ENCODE results near the gene SIGLEC5.
A peak's percentile ranks its signal among the peaks of the same experiment; 100 is the strongest.

The SIGLEC5 gene

GRCh38 chr19:51664131-51664530, 33.9 kb upstream of the SIGLEC5 start:
- no peak for TF ChIP-seq CTCF (IDR thresholded peaks at IDR 0.05)
- Histone ChIP-seq H3K27ac (no peak overlapping the region), H3K9me3 (no peaks in the 10 kb centered on the region), H3K36me3 (no peaks in the 10 kb centered on the region), H3K4me1 (ENCODE audit: control insufficient read depth in 1 of 2, insufficient read depth in 1 of 2, low read depth in 1 of 2, low read length in 1 of 2) (no peaks in the 10 kb centered on the region), H3K27me3 (peaks cover 43% of the 10 kb centered on the region), H3K4me3 (ENCODE audit: low read depth in 1 of 2, low read length in 1 of 2) (no peak overlapping the region)

GRCh38 chr19:51663650-51664049, 33.4 kb upstream of the SIGLEC5 start:
- Histone ChIP-seq H3K4me3 (ENCODE audit: low read depth in 1 of 2, low read length in 1 of 2) (no peak overlapping the region), H3K27ac (no peak overlapping the region), H3K4me1 (ENCODE audit: control insufficient read depth in 1 of 2, insufficient read depth in 1 of 2, low read depth in 1 of 2, low read length in 1 of 2) (peaks cover 0 to 3% of the 10 kb centered on the region in 2 experiments), H3K9me3 (no peaks in the 10 kb centered on the region), H3K36me3 (no peaks in the 10 kb centered on the region), H3K27me3 (peaks cover 43% of the 10 kb centered on the region)
- no peak for TF ChIP-seq CTCF (IDR thresholded peaks at IDR 0.05)

DNA sequence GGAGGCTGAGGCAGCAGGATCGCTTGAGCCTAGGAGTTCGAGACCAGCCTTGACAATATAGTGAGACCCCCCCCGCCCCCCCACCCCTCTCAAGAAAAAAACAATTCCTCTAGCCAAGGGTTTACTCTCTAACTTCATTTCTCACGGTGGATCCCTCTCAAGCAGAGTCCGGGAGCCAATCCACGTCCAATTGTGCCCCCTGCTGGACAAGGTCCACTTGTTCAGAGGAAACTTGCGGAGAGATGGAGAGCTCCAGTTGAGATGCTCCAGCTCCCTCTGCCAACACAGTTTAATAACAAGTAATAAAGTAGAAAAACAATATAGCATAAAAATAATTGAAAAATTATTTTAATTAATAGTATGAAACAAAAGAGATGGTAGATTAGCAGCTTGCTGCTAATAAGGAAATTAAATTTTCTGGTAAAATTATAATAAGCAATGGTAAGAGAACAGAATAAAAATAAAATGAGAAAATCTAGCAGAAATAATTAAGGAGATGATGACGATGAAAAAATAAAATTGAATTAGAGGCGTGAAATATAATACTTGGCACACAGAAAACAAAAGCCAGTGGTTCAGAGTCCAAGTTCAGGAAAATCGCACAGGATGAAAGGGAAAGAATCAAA, 30.9 kb upstream of the SIGLEC5 start:
- TF ChIP-seq CTCF (IDR thresholded peaks at IDR 0.05): peak; percentile 70
- Histone ChIP-seq H3K4me3 (ENCODE audit: low read depth in 1 of 2, low read length in 1 of 2) (no peak overlapping the region), H3K27ac (no peak overlapping the region)

GRCh38 chr19:51654783-51655182, 24.6 kb upstream of the SIGLEC5 start:
- H3K4me3 ChIP-seq (ENCODE audit: low read depth in 1 of 2, low read length in 1 of 2): no peak overlapping the region
- H3K4me1 ChIP-seq (ENCODE audit: control insufficient read depth in 1 of 2, insufficient read depth in 1 of 2, low read depth in 1 of 2, low read length in 1 of 2): peaks cover 38 to 72% of the 10 kb centered on the region in 2 experiments
- H3K27ac ChIP-seq: peak overlapping the region; percentile 63
- H3K27me3 ChIP-seq: no peaks in the 10 kb centered on the region
- no peaks in the 10 kb centered on the region for H3K9me3 ChIP-seq
- peak; percentile 8 for TF ChIP-seq CTCF (IDR thresholded peaks at IDR 0.05)
- H3K36me3 ChIP-seq: no peaks in the 10 kb centered on the region

More for the DNA sequence above, 30.9 kb upstream of the SIGLEC5 start:
- Histone ChIP-seq H3K9me3 (no peaks in the 10 kb centered on the region), H3K4me1 (ENCODE audit: control insufficient read depth in 1 of 2, insufficient read depth in 1 of 2, low read depth in 1 of 2, low read length in 1 of 2) (peaks cover 0 to 20% of the 10 kb centered on the region in 2 experiments), H3K27me3 (peaks cover 42% of the 10 kb centered on the region), H3K36me3 (no peaks in the 10 kb centered on the region)

DNA sequence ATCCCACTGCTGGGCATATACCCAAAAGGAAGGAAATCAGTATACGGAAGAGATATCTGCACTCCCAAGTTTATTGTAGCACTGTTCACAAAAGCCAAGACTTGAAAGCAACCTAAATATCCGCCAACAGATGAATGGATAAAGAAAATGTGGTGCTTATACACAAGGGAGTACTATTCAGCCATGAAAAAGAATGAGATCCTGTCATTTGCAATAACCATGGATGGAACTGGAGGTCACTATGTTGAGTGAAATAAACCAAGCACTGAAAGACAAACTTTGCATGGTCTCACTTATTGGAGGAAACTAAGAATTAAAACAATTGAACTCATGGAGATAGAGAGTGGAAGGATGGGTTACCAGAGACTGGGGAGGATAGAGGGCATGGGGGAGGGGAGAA, 23.0 kb upstream of the SIGLEC5 start:
- TF ChIP-seq CTCF (IDR thresholded peaks at IDR 0.05): no peak
- Histone ChIP-seq H3K27ac (no peak overlapping the region), H3K4me1 (ENCODE audit: control insufficient read depth in 1 of 2, insufficient read depth in 1 of 2, low read depth in 1 of 2, low read length in 1 of 2) (peaks cover 54 to 82% of the 10 kb centered on the region in 2 experiments), H3K9me3 (no peaks in the 10 kb centered on the region), H3K36me3 (no peaks in the 10 kb centered on the region), H3K27me3 (no peaks in the 10 kb centered on the region), H3K4me3 (ENCODE audit: low read depth in 1 of 2, low read length in 1 of 2) (no peak overlapping the region)
